Vagina (tissue), 2 donors: Measurements from ENCODE around the gene DYNLT4. TPM values are rescaled to one million over a fixed set of nuclear protein-coding genes. Genes with fewer than 3 reads are reported as not detected.

ENCODE experiments used
- DNase-seq, 2 donors: peaks; one replicate each; pipeline ENCODE4 v3.0.0-alpha.2; 2017; ENCODE audit errors: extremely low spot score in 2 of 2
- H3K27ac ChIP-seq: fragments of 200-600 bp; sonication (generic); one replicate; pipeline ENCODE4 v1.5.1; 2019
- H3K27me3 ChIP-seq: fragments of 200-600 bp; sonication (generic); one replicate; pipeline ENCODE4 v1.5.1; 2019
- H3K36me3 ChIP-seq, 2 donors: fragments of 200-600 bp; sonication (generic); one replicate each; pipeline ENCODE4 v1.5.1; 2017 to 2019
- H3K4me1 ChIP-seq: fragments of 200-600 bp; sonication (generic); one replicate; pipeline ENCODE4 v1.5.1; 2019
- H3K4me3 ChIP-seq, 2 donors: fragments of 200-600 bp; sonication (generic); 1 replicate in 1 of 2; 2 replicates in 1 of 2; pipeline ENCODE4 v1.5.1; 2016 to 2019
- H3K9me3 ChIP-seq: fragments of 200-600 bp; sonication (generic); one replicate; pipeline ENCODE4 v1.5.1; 2019
- POLR2A ChIP-seq, 2 donors: fragments of 450-650 bp; IDR thresholded peaks; one replicate each; pipeline ENCODE4 v1.6.1; 2017; ENCODE audit warnings: antibody characterized with exemption in 2 of 2, mild to moderate bottlenecking in 2 of 2, moderate library complexity in 2 of 2
- POLR2AphosphoS5 ChIP-seq, 2 donors: sonication (generic); formaldehyde crosslinking; IDR thresholded peaks; one replicate each; pipeline ENCODE4 v1.9.0; 2017; ENCODE audit warnings: antibody characterized with exemption in 2 of 2, mild to moderate bottlenecking in 2 of 2, low read depth in 1 of 2; ENCODE audit not compliant: insufficient read depth in 1 of 2
- intact Hi-C: fragments of 100-400 bp; cut with DNase I; formaldehyde crosslinking; loops from one replicate; pipeline ENCODE4 v1.15.1; 2023
- total RNA-seq: library from RNA; depleted of rRNA; stranded (reverse); fragments of >200 nt; gene quantifications from one replicate; pipeline ENCODE4 v1.2.3, GENCODE V29; 2016
- TF ChIP-seq, protein P1 (sequence below), 3 experiments: fragments of 450-650 bp in 2 of 3; fragments of 200-600 bp in 1 of 3; sonication (generic) in 1 of 3; IDR thresholded peaks; one replicate each; pipeline ENCODE4 v1.5.1; 2017 to 2019; ENCODE audit warnings: antibody characterized with exemption in 3 of 3, mild to moderate bottlenecking in 2 of 3, moderate library complexity in 2 of 3

The DYNLT4 gene
- total RNA-seq, 1 donor from 2014 or later = not detected

DNA sequence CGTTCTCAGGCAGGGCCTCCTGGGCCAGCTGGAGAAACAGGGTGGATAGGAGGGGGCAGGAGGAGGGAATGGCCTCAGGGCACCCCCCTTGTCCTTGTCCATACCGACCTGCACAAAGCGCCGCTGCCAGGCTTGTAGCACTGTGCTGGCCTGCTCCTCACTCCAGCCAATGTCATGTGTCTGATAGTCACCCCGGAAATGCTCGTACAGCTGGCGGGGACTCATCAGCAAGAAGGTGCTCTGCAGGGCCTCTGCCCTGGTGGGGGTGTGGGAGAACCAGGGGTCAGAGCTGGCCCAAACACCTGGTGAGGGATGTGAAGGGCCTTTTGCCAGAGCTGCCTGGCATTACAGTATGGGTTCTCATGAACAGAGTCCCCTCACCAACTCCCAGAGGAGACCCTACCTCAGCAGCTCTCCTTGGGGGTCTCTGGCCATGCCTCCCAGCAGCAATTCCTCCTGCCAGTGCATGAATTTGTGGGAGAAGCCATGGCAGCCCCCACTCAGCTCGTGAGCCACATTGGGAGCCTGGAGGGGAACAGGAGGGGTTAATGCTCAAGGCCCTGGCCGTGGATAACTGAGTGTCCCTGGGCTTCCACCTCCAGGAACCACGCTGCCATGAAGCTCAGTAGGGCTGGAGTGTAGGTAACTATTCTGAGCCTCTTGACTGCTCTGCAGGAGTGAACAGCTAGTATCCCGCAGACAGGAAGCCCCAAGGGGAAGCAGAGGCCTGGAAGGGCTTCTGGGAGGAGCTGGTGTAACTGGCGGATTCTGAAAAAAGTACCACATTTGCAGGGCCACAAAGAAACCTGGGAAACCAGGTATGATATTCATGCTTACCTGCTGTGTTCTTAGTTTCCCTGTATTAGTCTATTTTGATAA lies 22.6 kb upstream of the DYNLT4 start:
- H3K27me3 ChIP-seq = no peaks in the 10 kb centered on the region
- TF ChIP-seq, protein P1, sequence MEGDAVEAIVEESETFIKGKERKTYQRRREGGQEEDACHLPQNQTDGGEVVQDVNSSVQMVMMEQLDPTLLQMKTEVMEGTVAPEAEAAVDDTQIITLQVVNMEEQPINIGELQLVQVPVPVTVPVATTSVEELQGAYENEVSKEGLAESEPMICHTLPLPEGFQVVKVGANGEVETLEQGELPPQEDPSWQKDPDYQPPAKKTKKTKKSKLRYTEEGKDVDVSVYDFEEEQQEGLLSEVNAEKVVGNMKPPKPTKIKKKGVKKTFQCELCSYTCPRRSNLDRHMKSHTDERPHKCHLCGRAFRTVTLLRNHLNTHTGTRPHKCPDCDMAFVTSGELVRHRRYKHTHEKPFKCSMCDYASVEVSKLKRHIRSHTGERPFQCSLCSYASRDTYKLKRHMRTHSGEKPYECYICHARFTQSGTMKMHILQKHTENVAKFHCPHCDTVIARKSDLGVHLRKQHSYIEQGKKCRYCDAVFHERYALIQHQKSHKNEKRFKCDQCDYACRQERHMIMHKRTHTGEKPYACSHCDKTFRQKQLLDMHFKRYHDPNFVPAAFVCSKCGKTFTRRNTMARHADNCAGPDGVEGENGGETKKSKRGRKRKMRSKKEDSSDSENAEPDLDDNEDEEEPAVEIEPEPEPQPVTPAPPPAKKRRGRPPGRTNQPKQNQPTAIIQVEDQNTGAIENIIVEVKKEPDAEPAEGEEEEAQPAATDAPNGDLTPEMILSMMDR (IDR thresholded peaks at IDR 0.05) = no peak
- TF ChIP-seq POLR2A (IDR thresholded peaks at IDR 0.05) = no peak
- no peak for TF ChIP-seq POLR2AphosphoS5 (IDR thresholded peaks at IDR 0.05; ENCODE audit: insufficient read depth in 1 of 2, low read depth in 1 of 2)
- intact Hi-C loops = loop anchor here (10.0 kb wide), 2 partner anchors 175 to 475 kb away; no protein-coding TSS in a partner anchor

DNA sequence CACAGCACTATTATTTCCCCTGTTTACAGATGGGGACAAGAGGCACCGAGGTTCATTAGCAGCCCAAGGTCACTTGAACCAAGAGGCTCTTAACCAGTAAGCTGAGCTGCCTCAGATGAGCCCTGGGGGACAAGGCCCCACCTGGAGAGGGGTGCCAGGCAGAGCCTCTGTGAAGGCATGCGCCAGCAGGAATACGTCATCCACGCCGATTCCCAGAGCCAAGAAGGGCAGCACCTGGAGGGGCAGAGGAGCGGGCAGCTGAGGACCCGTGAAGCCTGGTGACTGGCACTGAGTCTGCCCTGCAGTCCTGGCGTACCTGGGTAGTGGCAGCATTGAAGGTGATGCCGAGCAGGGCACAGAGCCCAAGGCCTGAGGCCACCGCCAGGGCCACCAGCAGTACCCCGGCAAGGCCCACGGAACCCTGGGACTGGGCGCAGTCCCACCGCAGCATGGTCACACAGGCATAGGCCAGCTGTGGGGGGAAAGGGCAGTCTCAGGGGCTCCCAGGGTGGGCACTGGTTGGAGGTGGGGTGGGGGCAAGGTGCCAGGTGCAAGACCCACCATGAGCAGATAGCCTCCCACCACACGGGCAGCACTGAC lies 21.8 kb upstream of the DYNLT4 start:
- Histone ChIP-seq H3K27ac (no peak overlapping the region), H3K27me3 (no peaks in the 10 kb centered on the region), H3K4me3 (no peak overlapping the region), H3K9me3 (no peaks in the 10 kb centered on the region), H3K36me3 (no peaks in the 10 kb centered on the region), H3K4me1 (peaks cover 16% of the 10 kb centered on the region)
- TF ChIP-seq POLR2AphosphoS5 (IDR thresholded peaks at IDR 0.05; ENCODE audit: insufficient read depth in 1 of 2, low read depth in 1 of 2) (no peak), POLR2A (IDR thresholded peaks at IDR 0.05) (no peak)
- TF ChIP-seq, protein P1 (IDR thresholded peaks at IDR 0.05) = no peak
- intact Hi-C loops = loop anchor here (10.0 kb wide), 1 partner anchor 476 kb away; no protein-coding TSS in a partner anchor
- no peak for DNase-seq

More for the DNA sequence above, 22.6 kb upstream of the DYNLT4 start:
- Histone ChIP-seq H3K36me3 (no peaks in the 10 kb centered on the region), H3K4me1 (peaks cover 16% of the 10 kb centered on the region), H3K27ac (no peak overlapping the region), H3K4me3 (no peak overlapping the region), H3K9me3 (no peaks in the 10 kb centered on the region)
- no peak for DNase-seq

GRCh38 chr1:44828003-44828651 lies 21.0 kb upstream of the DYNLT4 start:
- no peaks in the 10 kb centered on the region for H3K9me3 ChIP-seq
- no peak for DNase-seq
- TF ChIP-seq, protein P1 (IDR thresholded peaks at IDR 0.05) = no peak
- TF ChIP-seq POLR2A (IDR thresholded peaks at IDR 0.05) (no peak), POLR2AphosphoS5 (IDR thresholded peaks at IDR 0.05; ENCODE audit: insufficient read depth in 1 of 2, low read depth in 1 of 2) (no peak)
- H3K27me3 ChIP-seq = no peaks in the 10 kb centered on the region
- H3K27ac ChIP-seq = no peak overlapping the region
- intact Hi-C loops = loop anchor here (10.0 kb wide), 1 partner anchor 477 kb away; no protein-coding TSS in a partner anchor
- no peaks in the 10 kb centered on the region for H3K36me3 ChIP-seq
- H3K4me3 ChIP-seq = no peak overlapping the region
- H3K4me1 ChIP-seq = peaks cover 16% of the 10 kb centered on the region

GRCh38 chr1:44827197-44828002 lies 20.2 kb upstream of the DYNLT4 start:
- DNase-seq = no peak
- Histone ChIP-seq H3K27me3 (no peaks in the 10 kb centered on the region), H3K27ac (peak overlapping the region; percentile 74), H3K9me3 (no peaks in the 10 kb centered on the region), H3K4me1 (peaks cover 16% of the 10 kb centered on the region), H3K4me3 (no peak overlapping the region), H3K36me3 (no peaks in the 10 kb centered on the region)
- intact Hi-C loops = loop anchor here (10.0 kb wide), 1 partner anchor 477 kb away; no protein-coding TSS in a partner anchor
- TF ChIP-seq, protein P1 (IDR thresholded peaks at IDR 0.05) = no peak
- TF ChIP-seq POLR2AphosphoS5 (IDR thresholded peaks at IDR 0.05; ENCODE audit: insufficient read depth in 1 of 2, low read depth in 1 of 2) (no peak), POLR2A (IDR thresholded peaks at IDR 0.05) (no peak)
